ENCODE data around the gene IL12RB1.
"Not testable (repeated sequence)": the region's sequence is repeated elsewhere in the genome, so short reads cannot be mapped to it uniquely, and the experiment has no call there.

Gene IL12RB1

DNA sequence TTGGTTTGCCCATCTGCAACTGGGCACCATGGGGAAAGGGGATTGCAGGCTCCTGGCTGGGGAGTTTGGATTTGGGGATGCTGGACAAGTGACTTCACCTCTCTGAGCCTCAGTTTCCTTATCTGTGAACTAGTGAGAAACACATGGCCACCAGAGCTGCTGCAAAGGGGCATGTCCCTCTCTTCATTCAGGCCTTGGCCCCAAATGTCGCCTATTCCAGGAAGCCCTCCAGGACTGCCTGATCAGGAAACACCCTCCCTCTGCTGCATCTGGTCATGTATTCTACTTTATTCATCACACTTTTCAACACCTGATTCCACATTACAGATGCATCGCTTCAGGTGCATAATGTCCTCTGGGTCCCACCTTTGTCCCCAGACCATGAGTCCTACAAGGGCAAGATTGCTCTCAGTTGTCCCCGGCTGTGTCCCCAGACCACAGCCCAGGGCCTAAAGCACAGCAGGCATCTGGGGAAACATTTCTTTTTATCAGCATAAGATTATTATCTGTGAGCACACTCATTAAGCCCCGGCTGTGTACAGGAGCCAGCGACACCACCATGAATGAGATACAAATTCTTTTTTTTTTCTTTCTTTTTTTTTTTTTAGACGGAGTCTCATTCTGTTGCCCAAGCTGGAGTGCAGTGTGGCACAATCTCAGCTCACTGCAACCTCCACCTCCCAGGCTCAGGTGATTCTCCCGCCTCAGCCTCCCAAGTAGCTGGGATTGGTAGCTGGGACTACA is 41.3 kb downstream of the IL12RB1 start:
- DNase-seq (ENCODE audit: low read depth) = no peak

DNA sequence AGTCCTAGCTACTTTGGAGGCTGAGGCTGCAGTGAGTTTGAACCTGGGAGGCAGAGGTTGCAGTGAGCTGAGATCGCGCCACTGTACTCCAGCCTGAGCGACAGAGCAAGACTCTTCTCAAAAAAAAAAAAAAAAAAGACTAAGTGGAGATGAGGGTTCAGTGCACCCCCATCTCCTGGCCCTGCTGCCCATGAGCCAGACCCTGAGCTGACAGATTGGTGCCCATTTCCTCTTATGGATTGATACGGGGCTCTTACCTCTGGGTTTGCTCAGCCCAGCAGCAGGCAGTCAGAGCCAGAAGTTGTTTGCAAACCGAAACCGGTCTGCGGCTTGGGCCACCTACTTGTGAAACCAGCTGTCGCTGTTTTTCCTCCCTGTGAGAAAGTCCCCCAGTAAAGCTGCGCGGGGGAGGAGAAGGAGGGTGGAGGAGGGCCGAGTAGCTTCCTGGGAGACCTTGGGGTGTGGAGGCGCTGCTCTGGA is 41.9 kb downstream of the IL12RB1 start:
- DNase-seq (ENCODE audit: low read depth) = peak; percentile 80

DNA sequence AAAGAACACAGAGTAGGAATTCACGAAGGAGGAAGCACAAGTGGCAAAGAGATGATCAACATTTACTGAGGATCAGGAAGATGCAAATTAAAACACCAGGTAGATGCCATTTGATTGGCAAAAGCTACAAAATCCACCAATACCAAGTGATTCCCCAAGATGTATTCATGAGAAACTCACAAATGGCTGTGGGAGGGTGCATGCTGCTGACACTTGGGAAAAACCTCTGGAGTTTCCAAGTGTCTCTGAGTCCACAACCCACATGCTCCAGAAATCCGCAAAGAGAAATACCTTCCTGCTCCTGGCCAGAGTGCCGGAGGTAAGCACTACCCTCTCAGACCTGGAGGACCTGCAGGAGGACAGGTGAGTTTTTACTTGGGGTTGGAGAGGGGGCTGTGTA is 43.1 kb downstream of the IL12RB1 start:
- no peak for DNase-seq (ENCODE audit: low read depth)

- DNase-seq (ENCODE audit: low read depth) = no peak
These were observed 45.7 kb downstream of the IL12RB1 start for GRCh38 chr19:18041054-18041453.

DNA sequence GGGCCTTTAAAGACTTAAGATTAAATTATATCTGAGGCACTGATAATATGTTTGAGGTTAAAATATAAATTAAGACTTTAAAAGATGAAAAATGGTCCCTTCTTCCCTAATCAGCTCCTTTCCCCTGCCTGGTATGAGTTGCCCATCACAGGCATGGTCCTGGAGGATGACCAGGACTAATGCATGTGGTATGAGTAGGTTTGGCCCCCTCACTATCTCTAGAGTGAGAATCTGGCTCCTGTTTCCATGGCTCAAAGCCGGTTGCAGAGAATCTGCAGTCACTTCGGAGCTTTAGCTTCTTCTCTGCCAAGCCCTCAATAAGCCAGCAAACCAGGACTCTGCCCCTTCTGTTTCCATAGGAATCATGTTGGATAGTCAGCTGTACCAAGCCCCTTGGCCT is 54.6 kb downstream of the IL12RB1 start:
- DNase-seq (ENCODE audit: low read depth) = not testable (repeated sequence)

- DNase-seq (ENCODE audit: low read depth) = not testable (repeated sequence)
These were observed 55.3 kb downstream of the IL12RB1 start for GRCh38 chr19:18031401-18031800.

GRCh38 chr19:18029617-18030338 is 57.0 kb downstream of the IL12RB1 start:
- no peak for DNase-seq (ENCODE audit: low read depth)

GRCh38 chr19:18027151-18027550 is 59.6 kb downstream of the IL12RB1 start:
- no peak for DNase-seq (ENCODE audit: low read depth)

- DNase-seq (ENCODE audit: low read depth) = peak; percentile 51
These were observed 63.0 kb downstream of the IL12RB1 start for GRCh38 chr19:18023622-18024251.

GRCh38 chr19:18021121-18021755 is 65.5 kb downstream of the IL12RB1 start:
- peak; percentile 62 for DNase-seq (ENCODE audit: low read depth)

DNA sequence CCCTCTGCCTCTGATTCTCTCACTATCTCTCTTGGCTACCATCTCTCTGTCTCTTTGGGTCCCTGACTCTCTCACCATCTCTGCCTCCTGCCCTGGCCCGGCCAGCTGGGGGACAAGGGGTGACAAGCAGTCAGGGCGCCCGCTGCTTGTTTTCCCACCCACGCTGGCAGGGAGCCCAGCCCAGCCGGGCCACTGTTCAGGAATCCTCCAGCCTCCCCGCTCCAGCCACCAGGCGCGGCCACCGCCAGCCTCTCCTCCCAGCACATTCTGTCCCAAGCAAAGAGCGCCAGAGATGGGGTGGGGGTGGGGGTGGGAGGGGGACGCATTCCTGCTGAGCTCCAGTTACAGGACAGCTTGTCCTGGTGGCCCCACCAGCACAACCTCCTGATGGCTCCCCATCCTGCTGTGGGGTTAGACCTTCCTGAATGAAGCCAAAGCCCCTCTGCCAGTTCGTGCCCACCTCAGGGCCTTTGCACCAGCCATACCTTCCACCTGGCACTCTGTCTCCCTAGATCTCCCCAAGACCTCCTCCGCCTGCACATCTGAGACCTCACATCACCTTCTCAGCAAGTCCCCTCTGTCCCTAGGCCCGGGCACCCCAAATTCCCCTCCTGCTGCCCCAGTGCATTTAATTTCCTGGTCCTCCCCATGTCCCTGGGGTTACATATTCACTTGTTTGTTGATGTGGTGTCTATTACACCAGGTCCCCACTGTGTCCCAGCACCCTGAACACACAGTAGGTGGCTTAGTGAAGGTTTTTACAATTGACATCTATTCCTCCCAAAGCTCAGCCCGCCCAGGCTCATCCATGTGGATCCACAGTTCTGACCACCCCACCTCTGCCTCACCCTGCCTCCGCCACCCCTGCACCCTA is 66.3 kb downstream of the IL12RB1 start:
- no peak for DNase-seq (ENCODE audit: low read depth)

- DNase-seq (ENCODE audit: low read depth) = no peak
These were observed 69.3 kb downstream of the IL12RB1 start for GRCh38 chr19:18017275-18018083.

GRCh38 chr19:18016209-18016910 is 70.4 kb downstream of the IL12RB1 start:
- DNase-seq (ENCODE audit: low read depth) = no peak

GRCh38 chr19:18014197-18014596 is 72.5 kb downstream of the IL12RB1 start:
- no peak for DNase-seq (ENCODE audit: low read depth)

DNA sequence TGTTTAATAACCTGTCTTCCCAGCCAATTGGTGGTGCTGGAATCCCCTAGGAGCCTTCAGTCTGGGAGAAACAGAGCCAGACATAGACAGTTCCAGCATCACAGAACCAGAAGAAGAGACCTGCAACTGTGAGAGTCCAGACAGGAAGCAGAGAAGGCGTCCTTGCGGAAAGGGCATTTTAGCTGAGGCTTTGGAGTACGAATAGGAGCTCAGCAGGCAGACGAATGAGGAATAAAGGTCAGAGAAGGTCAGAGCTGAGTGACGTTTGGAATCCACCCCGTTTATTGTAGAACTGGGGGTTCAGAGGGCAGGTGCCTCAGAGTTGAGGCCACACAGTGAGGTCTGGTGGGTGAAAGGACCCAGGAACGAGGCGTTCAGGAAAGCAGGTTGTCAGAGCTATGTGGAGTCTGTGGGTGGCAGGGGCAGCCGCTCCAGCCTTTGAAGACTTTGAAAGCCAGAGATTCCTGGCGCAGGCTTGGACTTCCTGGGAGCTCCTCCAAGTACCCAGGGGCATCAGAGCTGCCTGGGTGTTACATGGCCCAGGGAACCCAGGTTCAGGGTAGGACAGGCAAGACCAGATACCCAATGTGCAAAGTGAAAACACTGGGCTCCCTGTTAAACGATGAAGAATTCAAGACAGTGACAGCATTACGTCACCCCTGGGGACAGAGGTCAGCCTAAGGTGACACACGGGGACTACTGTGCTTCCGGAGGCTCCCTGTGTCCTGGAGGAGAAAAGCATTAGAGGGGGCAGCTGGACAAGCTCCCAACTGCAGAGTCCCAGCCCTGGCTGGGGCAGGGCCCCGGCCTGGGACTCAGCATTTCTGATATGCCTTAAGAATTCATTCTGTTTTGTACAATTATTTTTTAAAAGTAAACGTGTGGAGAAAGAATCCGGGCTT is 73.3 kb downstream of the IL12RB1 start:
- DNase-seq (ENCODE audit: low read depth) = no peak

GRCh38 chr19:18010149-18010548 is 76.6 kb downstream of the IL12RB1 start:
- no peak for DNase-seq (ENCODE audit: low read depth)

- DNase-seq (ENCODE audit: low read depth) = no peak
These were observed 77.2 kb downstream of the IL12RB1 start for GRCh38 chr19:18009412-18010066.
